Kidney (tissue), 14 donors: Measurements from ENCODE around the gene FRMD4A. TPM values are rescaled to one million over a fixed set of nuclear protein-coding genes. Genes with fewer than 3 reads are reported as not detected.

Source experiments
- DNase-seq, 5 donors: peaks; one replicate each; pipeline ENCODE4 v3.0.0-alpha.2; 2013 to 2020
- FAIRE-seq: peaks from 2 replicates; lab custom pipeline; 2012; peaks lifted over from hg19 to GRCh38; lab: Jason Lieb, UNC
- H3K27ac ChIP-seq, 2 donors: one replicate each; pipeline ENCODE4 v1.7.0; 2013; ENCODE audit warnings: low read depth in 2 of 2, low read length in 2 of 2, inconsistent platforms in 1 of 2
- H3K27me3 ChIP-seq: one replicate; pipeline ENCODE4 v1.7.1; 2013; ENCODE audit warnings: low read length, inconsistent platforms; ENCODE audit not compliant: control insufficient read depth, insufficient read depth
- H3K36me3 ChIP-seq, 3 donors: one replicate each; pipeline versions ENCODE4 v1.7.0 to v1.7.1; 2013; ENCODE audit warnings: low read length in 3 of 3, control low read depth in 1 of 3, inconsistent platforms in 1 of 3; ENCODE audit not compliant: insufficient read depth in 3 of 3, control insufficient read depth in 2 of 3
- H3K4me1 ChIP-seq, 3 donors: one replicate each; pipeline versions ENCODE4 v1.7.0 to v1.7.1; 2013; ENCODE audit warnings: low read length in 3 of 3, inconsistent platforms in 1 of 3, low read depth in 1 of 3; ENCODE audit not compliant: control insufficient read depth in 2 of 3, insufficient read depth in 2 of 3
- H3K4me3 ChIP-seq, 3 donors: one replicate each; pipeline versions ENCODE4 v1.7.0 to v1.8.1; 2013; ENCODE audit warnings: low read length in 3 of 3, control low read depth in 1 of 3, inconsistent platforms in 1 of 3
- H3K9ac ChIP-seq, 3 donors: one replicate each; pipeline versions ENCODE4 v1.7.0 to v1.7.1; 2013; ENCODE audit warnings: low read length in 3 of 3, control low read depth in 1 of 3, inconsistent platforms in 1 of 3
- H3K9me3 ChIP-seq, 3 donors: one replicate each; pipeline versions ENCODE4 v1.7.0 to v1.7.1; 2013; ENCODE audit warnings: low read length in 3 of 3, control low read depth in 1 of 3, inconsistent platforms in 1 of 3; ENCODE audit not compliant: control insufficient read depth in 2 of 3, insufficient read depth in 1 of 3
- intact Hi-C: fragments of 100-400 bp; cut with DNase I; formaldehyde crosslinking; loops from one replicate; pipeline ENCODE4 v1.11.1; 2022
- polyA plus RNA-seq: library from polyadenylated mRNA; stranded (reverse); fragments of 350-450 nt; fragmentation: Illumina TruSeq; extraction: RNeasy Lipid Tissue Mini Kit (QIAGEN cat#74804); gene quantifications from one replicate; pipeline ENCODE4 v1.2.3, GENCODE V29; 2014; ENCODE audit warnings: low read depth, low replicate concordance; ENCODE audit not compliant: insufficient read depth
- total RNA-seq: library from RNA; stranded (reverse); fragmentation: NEBNext Ultra II Directional; extraction: Animal tissue kit (Norgen Biotek cat#: 25700); gene quantifications from one replicate; pipeline ENCODE4 v1.2.1, GENCODE V29; 2021
- TF ChIP-seq, protein P1 (sequence below): IDR thresholded peaks from 3 replicates; pipeline ENCODE4 v1.5.1; 2012; ENCODE audit warnings: mild to moderate bottlenecking, moderate library complexity, borderline replicate concordance; ENCODE audit not compliant: insufficient read depth; ENCODE audit errors: extremely low read depth
- donor health status: control.
- donor health status: control.
- donor health status: control.
- donor health status: control.
- donor health status: control.
- donor health status: DM: yes; HTN: yes; CAD: no.
- donor health status: Normal renal cell carcinoma (clear cell type).

The FRMD4A gene
- total and polyA plus RNA-seq, 2 donors from 2014 or later, result 16.0 to 68.2 TPM

DNA sequence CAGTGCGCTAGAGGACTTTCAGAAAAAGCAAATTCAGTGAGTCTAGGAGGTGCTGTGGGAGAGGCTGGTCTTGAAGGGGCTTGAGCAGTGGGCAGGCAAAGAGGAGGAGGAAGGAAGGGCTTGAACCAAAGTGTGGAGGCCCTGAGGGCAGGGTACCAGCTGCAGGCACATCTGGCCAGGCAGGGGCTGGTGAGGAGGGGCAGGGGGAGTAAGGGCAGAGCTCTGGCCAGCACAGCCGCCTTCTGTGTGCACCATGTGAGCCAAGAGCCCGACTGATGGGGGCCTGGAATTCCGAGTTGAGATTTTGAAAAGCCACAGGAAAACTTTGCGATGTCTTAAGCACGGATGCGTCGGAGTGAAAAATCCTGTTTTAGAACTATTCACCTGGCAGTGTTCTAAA, 669.5 kb downstream of the FRMD4A start:
- H3K4me3 ChIP-seq, result no peak overlapping the region
- TF ChIP-seq, protein P1, sequence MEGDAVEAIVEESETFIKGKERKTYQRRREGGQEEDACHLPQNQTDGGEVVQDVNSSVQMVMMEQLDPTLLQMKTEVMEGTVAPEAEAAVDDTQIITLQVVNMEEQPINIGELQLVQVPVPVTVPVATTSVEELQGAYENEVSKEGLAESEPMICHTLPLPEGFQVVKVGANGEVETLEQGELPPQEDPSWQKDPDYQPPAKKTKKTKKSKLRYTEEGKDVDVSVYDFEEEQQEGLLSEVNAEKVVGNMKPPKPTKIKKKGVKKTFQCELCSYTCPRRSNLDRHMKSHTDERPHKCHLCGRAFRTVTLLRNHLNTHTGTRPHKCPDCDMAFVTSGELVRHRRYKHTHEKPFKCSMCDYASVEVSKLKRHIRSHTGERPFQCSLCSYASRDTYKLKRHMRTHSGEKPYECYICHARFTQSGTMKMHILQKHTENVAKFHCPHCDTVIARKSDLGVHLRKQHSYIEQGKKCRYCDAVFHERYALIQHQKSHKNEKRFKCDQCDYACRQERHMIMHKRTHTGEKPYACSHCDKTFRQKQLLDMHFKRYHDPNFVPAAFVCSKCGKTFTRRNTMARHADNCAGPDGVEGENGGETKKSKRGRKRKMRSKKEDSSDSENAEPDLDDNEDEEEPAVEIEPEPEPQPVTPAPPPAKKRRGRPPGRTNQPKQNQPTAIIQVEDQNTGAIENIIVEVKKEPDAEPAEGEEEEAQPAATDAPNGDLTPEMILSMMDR, result no peak
- H3K4me1 ChIP-seq, result peaks cover 0 to 5% (median 0%) of the 10 kb centered on the region in 3 donors
- intact Hi-C loops, result loop anchor here (5.0 kb wide), 1 partner anchor 116 kb away; no protein-coding TSS in a partner anchor
- FAIRE-seq (no peak), DNase-seq (no peak)
- no peaks in the 10 kb centered on the region for H3K27me3 ChIP-seq
- no peak overlapping the region for H3K9ac ChIP-seq
- no peaks in the 10 kb centered on the region for H3K9me3 ChIP-seq
- H3K27ac ChIP-seq, result no peak overlapping the region
- H3K36me3 ChIP-seq, result peaks cover 0 to 38% (median 14%) of the 10 kb centered on the region in 3 donors

DNA sequence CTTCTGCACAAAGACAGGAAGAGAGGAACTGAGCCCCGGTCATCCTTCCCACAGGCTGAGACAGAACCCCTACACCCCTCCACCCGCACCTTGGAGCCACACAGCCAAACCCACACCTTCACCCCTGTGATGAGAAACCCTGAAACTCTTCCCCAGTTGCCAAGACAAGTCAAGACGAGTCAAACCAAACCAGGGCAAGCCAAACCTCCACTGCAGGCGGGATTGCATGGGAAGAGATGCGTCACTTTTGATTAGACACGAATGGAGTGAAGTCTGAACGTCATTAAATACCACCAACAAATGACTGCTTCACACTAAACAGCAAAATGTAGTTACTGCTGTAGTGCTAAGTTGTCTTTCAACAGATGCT, 670.2 kb downstream of the FRMD4A start:
- no peak overlapping the region for H3K9ac ChIP-seq
- no peak overlapping the region for H3K27ac ChIP-seq
- peaks cover 0 to 5% (median 0%) of the 10 kb centered on the region in 3 donors for H3K4me1 ChIP-seq
- H3K36me3 ChIP-seq, result peaks cover 0 to 38% (median 12%) of the 10 kb centered on the region in 3 donors
- H3K9me3 ChIP-seq, result no peaks in the 10 kb centered on the region
- TF ChIP-seq, protein P1, result no peak
- FAIRE-seq (no peak), DNase-seq (peak in 1 of 5 donors; percentile 36)
- intact Hi-C loops, result loop anchor here (5.0 kb wide), 1 partner anchor 117 kb away; no protein-coding TSS in a partner anchor
- H3K4me3 ChIP-seq, result no peak overlapping the region
- H3K27me3 ChIP-seq, result no peaks in the 10 kb centered on the region

DNA sequence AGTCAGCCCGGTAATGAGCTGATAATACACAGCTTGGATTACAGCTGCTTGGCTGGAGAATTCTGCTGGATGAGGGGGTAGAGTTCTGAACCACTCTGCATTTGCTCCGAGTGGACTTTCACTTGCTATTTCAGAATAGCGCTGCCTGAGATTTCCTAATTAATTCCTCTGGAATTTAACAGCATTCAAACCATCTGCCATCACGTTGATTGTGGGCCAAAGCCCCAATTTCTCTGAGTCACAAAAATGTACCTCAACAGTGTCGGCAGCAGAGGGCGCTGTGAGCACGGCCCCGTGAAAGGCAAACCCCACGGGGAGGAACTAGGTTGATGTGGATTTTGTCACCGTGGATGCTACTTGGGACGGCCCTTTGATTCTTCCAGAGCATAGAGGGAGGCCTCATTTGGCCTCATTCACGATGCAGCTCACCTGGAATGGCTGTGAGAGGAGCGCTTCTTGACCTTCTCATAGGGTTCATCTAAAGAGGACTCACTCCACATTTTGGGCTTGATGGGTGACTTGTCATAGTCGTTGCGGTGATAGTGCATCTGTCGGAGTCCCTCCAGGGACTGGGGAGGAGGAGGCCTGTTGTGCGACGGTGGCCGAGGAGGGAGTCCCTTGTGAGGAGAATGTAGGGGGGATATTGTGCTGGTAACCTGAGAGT, 670.7 kb downstream of the FRMD4A start:
- peak in 4 of 5 donors; percentile 62 to 75 (median 65) for DNase-seq
- Histone ChIP-seq H3K4me3 (no peak overlapping the region), H3K27me3 (no peaks in the 10 kb centered on the region), H3K4me1 (peaks cover 0 to 5% (median 0%) of the 10 kb centered on the region in 3 donors), H3K9me3 (no peaks in the 10 kb centered on the region), H3K9ac (no peak overlapping the region), H3K36me3 (peaks cover 0 to 38% (median 9%) of the 10 kb centered on the region in 3 donors), H3K27ac (no peak overlapping the region)
- intact Hi-C loops, result loop anchor here (5.0 kb wide), 1 partner anchor 117 kb away; no protein-coding TSS in a partner anchor
- FAIRE-seq, result peak; percentile 52
- TF ChIP-seq, protein P1, result peak; percentile 89
